Daoy (cell line): ENCODE measurements around the gene DEAF1. TPM values are rescaled to one million over a fixed set of nuclear protein-coding genes. Genes with fewer than 3 reads are reported as not detected.
A peak's percentile ranks its signal among the peaks of the same experiment; 100 is the strongest.

Source experiments
- DNase-seq: peaks from one replicate; pipeline ENCODE4 v3.0.0-alpha.2; 2015; ENCODE audit warnings: low read depth
- total RNA-seq: library from RNA; depleted of rRNA; stranded (reverse); fragments of >200 nt; shearing (Covaris generic); gene quantifications from 2 replicates; pipeline ENCODE4 v1.2.3, GENCODE V29; 2014

Gene DEAF1
- total RNA-seq, 1 experiment from 2014 or later, result 25.5 TPM

- no peak for DNase-seq
These were observed 50.9 kb downstream of the DEAF1 start for GRCh38 chr11:643849-644738.

- DNase-seq, result no peak
These were observed 51.7 kb downstream of the DEAF1 start for GRCh38 chr11:643366-643765.

- DNase-seq, result no peak
These were observed 53.1 kb downstream of the DEAF1 start for GRCh38 chr11:641806-642370.

- DNase-seq, result no peak
These were observed 54.9 kb downstream of the DEAF1 start for GRCh38 chr11:640021-640706.

- no peak for DNase-seq
These were observed 55.6 kb downstream of the DEAF1 start for GRCh38 chr11:639332-639955.

- no peak for DNase-seq
These were observed 56.2 kb downstream of the DEAF1 start for GRCh38 chr11:638631-639331.

GRCh38 chr11:637593-638521, 57.2 kb downstream of the DEAF1 start:
- DNase-seq, result no peak

GRCh38 chr11:637333-637592, 57.8 kb downstream of the DEAF1 start:
- DNase-seq, result no peak

GRCh38 chr11:636511-637332, 58.3 kb downstream of the DEAF1 start, which contains the start of gene DRD4:
TSS of gene DRD4 (plus strand) at chr11:637269. CDS start at chr11:637305, 36 bp downstream.
- no peak for DNase-seq

- DNase-seq, result no peak
These were observed 59.0 kb downstream of the DEAF1 start for GRCh38 chr11:635945-636510.

GRCh38 chr11:630871-631270, 64.2 kb downstream of the DEAF1 start:
- no peak for DNase-seq

- DNase-seq, result peak; percentile 4
These were observed 65.8 kb downstream of the DEAF1 start for GRCh38 chr11:629237-629583.

GRCh38 chr11:628056-628455, 67.0 kb downstream of the DEAF1 start:
- DNase-seq, result no peak

- DNase-seq, result no peak
These were observed 67.8 kb downstream of the DEAF1 start for GRCh38 chr11:627308-627576.

- DNase-seq, result peak; percentile 1
These were observed 68.3 kb downstream of the DEAF1 start, which contains the start of gene SCT for GRCh38 chr11:626475-627307. TSS of gene SCT (minus strand) at chr11:627181. CDS start at chr11:627143, 38 bp downstream.

GRCh38 chr11:625636-626268, 69.3 kb downstream of the DEAF1 start:
- DNase-seq, result peak; percentile 1

GRCh38 chr11:624705-625635, 70.1 kb downstream of the DEAF1 start, which contains the start of gene CDHR5:
TSS of gene CDHR5 (minus strand) at chr11:624955. CDS start at chr11:624902, 53 bp downstream.
- peak; percentile 5 for DNase-seq
